Colonic mucosa (tissue), 4 donors: Measurements from ENCODE around the gene KRT39. TPM values are rescaled to one million over a fixed set of nuclear protein-coding genes. Genes with fewer than 3 reads are reported as not detected.

Experiments used
- DNase-seq: peaks from one replicate; pipeline ENCODE4 v3.0.0-alpha.2; 2020
- H3K27ac ChIP-seq: fragments of 200-600 bp; one replicate; pipeline ENCODE4 v1.8.0; 2021
- H3K27me3 ChIP-seq: fragments of 200-600 bp; one replicate; pipeline ENCODE4 v1.8.0; 2021
- H3K36me3 ChIP-seq: fragments of 200-600 bp; one replicate; pipeline ENCODE4 v1.8.0; 2021
- H3K4me1 ChIP-seq: fragments of 200-600 bp; one replicate; pipeline ENCODE4 v1.8.0; 2021; ENCODE audit warnings: mild to moderate bottlenecking
- H3K4me3 ChIP-seq: fragments of 200-600 bp; one replicate; pipeline ENCODE4 v1.8.0; 2021
- H3K9ac ChIP-seq, 2 donors: one replicate each; pipeline ENCODE4 v1.7.0; 2013; ENCODE audit warnings: control low read depth in 2 of 2, low read depth in 2 of 2, low read length in 2 of 2
- H3K9me3 ChIP-seq: fragments of 200-600 bp; one replicate; pipeline ENCODE4 v1.8.0; 2021
- CTCF ChIP-seq: fragments of 200-600 bp; IDR thresholded peaks from one replicate; pipeline ENCODE4 v1.8.0; 2022; ENCODE audit warnings: antibody characterized with exemption, mild to moderate bottlenecking
- intact Hi-C: fragments of 100-400 bp; cut with DNase I; formaldehyde crosslinking; loops from one replicate; pipeline ENCODE4 v1.14.1; 2022
- total RNA-seq, 2 donors: library from RNA; stranded (reverse); fragmentation: NEBNext Ultra II Directional in 1 of 2; extraction: Animal tissue kit (Norgen Biotek cat#: 25700) in 1 of 2; gene quantifications; one replicate each; pipeline ENCODE4 v1.2.1, GENCODE V29; 2021
- donor health status: healthy.
- donor health status: DM: no; HTN: no; CAD: no.
- donor health status: DM: no; HTN: no; CAD: no.

The KRT39 gene
- total RNA-seq, 2 donors from 2014 or later: not detected

- no peak for DNase-seq
- Histone ChIP-seq H3K36me3 (no peaks in the 10 kb centered on the region), H3K9me3 (no peaks in the 10 kb centered on the region), H3K4me1 (no peaks in the 10 kb centered on the region), H3K27ac (no peak overlapping the region), H3K4me3 (no peak overlapping the region), H3K27me3 (no peaks in the 10 kb centered on the region), H3K9ac (no peak overlapping the region)
- no peak for TF ChIP-seq CTCF
- intact Hi-C loops: no loop called here
Measured at GRCh38 chr17:40995116-40995515, 28.4 kb upstream of the KRT39 start.

- Histone ChIP-seq H3K4me3 (no peak within 1 kb of the TSS), H3K9ac (no peak within 1 kb of the TSS), H3K36me3 (no peaks in the 10 kb centered on the region), H3K9me3 (no peaks in the 10 kb centered on the region), H3K4me1 (no peaks in the 10 kb centered on the region), H3K27ac (no peak within 1 kb of the TSS), H3K27me3 (no peaks in the 10 kb centered on the region)
- intact Hi-C loops: no loop called here
- TF ChIP-seq CTCF: no peak
- DNase-seq: no peak
Measured at GRCh38 chr17:40993839-40994238, 27.1 kb upstream of the KRT39 start, which contains the start of gene KRTAP3-3. TSS of gene KRTAP3-3 (minus strand) at chr17:40994164. CDS start at chr17:40994097, 67 bp downstream.

GRCh38 chr17:40993084-40993483, 26.3 kb upstream of the KRT39 start:
- H3K9me3 ChIP-seq: no peaks in the 10 kb centered on the region
- no peak for DNase-seq
- TF ChIP-seq CTCF: no peak
- no peak overlapping the region for H3K9ac ChIP-seq
- H3K27me3 ChIP-seq: no peaks in the 10 kb centered on the region
- intact Hi-C loops: no loop called here
- H3K4me3 ChIP-seq: no peak overlapping the region
- no peaks in the 10 kb centered on the region for H3K36me3 ChIP-seq
- H3K27ac ChIP-seq: no peak overlapping the region
- H3K4me1 ChIP-seq: no peaks in the 10 kb centered on the region

GRCh38 chr17:40992666-40993065, 25.9 kb upstream of the KRT39 start:
- no peak for TF ChIP-seq CTCF
- Histone ChIP-seq H3K27ac (no peak overlapping the region), H3K36me3 (no peaks in the 10 kb centered on the region), H3K9ac (no peak overlapping the region), H3K27me3 (no peaks in the 10 kb centered on the region), H3K9me3 (no peaks in the 10 kb centered on the region), H3K4me3 (no peak overlapping the region), H3K4me1 (no peaks in the 10 kb centered on the region)
- intact Hi-C loops: no loop called here
- DNase-seq: no peak

- no peak for TF ChIP-seq CTCF
- intact Hi-C loops: no loop called here
- DNase-seq: no peak
Measured at GRCh38 chr17:40986920-40987319, 20.2 kb upstream of the KRT39 start.

GRCh38 chr17:40984226-40984625, 17.5 kb upstream of the KRT39 start, which contains the start of gene KRT40:
TSS of gene KRT40 (minus strand) at chr17:40984326. CDS start at chr17:40984273, 53 bp downstream.
- H3K4me3 ChIP-seq: no peak within 1 kb of the TSS
- no peak for TF ChIP-seq CTCF
- intact Hi-C loops: no loop called here
- no peak for DNase-seq
- H3K36me3 ChIP-seq: no peaks in the 10 kb centered on the region
- no peaks in the 10 kb centered on the region for H3K4me1 ChIP-seq
- H3K9me3 ChIP-seq: no peaks in the 10 kb centered on the region
- no peaks in the 10 kb centered on the region for H3K27me3 ChIP-seq
- H3K27ac ChIP-seq: no peak within 1 kb of the TSS
- no peak within 1 kb of the TSS for H3K9ac ChIP-seq

More at GRCh38 chr17:40986920-40987319, 20.2 kb upstream of the KRT39 start:
- Histone ChIP-seq H3K9ac (no peak overlapping the region), H3K27ac (no peak overlapping the region), H3K9me3 (no peaks in the 10 kb centered on the region), H3K27me3 (no peaks in the 10 kb centered on the region), H3K4me3 (no peak overlapping the region), H3K36me3 (no peaks in the 10 kb centered on the region), H3K4me1 (no peaks in the 10 kb centered on the region)
